ENCODE measurements around the gene TNXB. TPM values are rescaled to one million over a fixed set of nuclear protein-coding genes. Genes with fewer than 3 reads are reported as not detected.
A peak's percentile ranks its signal among the peaks of the same experiment; 100 is the strongest.
"Not testable (repeated sequence)": the region's sequence is repeated elsewhere in the genome, so short reads cannot be mapped to it uniquely, and the experiment has no call there.

Gene TNXB
- total RNA-seq, 1 experiment from 2014 or later = 11.5 TPM

GRCh38 chr6:32010856-32011530, 98.1 kb downstream of the TNXB start:
- intact Hi-C loops (cut with micrococcal nuclease; ENCODE audit: unreplicated experiment) = not testable (repeated sequence)

GRCh38 chr6:32009537-32009936, 99.6 kb downstream of the TNXB start:
- POLR2A ChIA-PET (ENCODE audit: low non-redundant PET); H3K36me3 ChIP-seq (ENCODE audit: insufficient read depth, low read length, poor library complexity, severe bottlenecking); H3K9me3 ChIP-seq (ENCODE audit: low read depth, low read length, poor library complexity, severe bottlenecking); CTCF ChIA-PET; H3K4me1 ChIP-seq (ENCODE audit: insufficient read depth, low read length, poor library complexity, severe bottlenecking); BruUV-seq (replicated peaks); H3K27me3 ChIP-seq (replicated peaks; ENCODE audit: insufficient read depth, low read depth, low read length, poor library complexity); DNase-seq (ENCODE audit: low spot score); H3K27ac ChIP-seq (ENCODE audit: low read depth, low read length, poor library complexity, severe bottlenecking); H3K4me3 ChIP-seq (ENCODE audit: low read depth, low read length, poor library complexity, severe bottlenecking); intact Hi-C loops (cut with micrococcal nuclease; ENCODE audit: unreplicated experiment): not testable (repeated sequence)

More at GRCh38 chr6:32010856-32011530, 98.1 kb downstream of the TNXB start:
- BruUV-seq (replicated peaks); H3K4me3 ChIP-seq (ENCODE audit: low read depth, low read length, poor library complexity, severe bottlenecking); CTCF ChIA-PET; H3K27me3 ChIP-seq (replicated peaks; ENCODE audit: insufficient read depth, low read depth, low read length, poor library complexity); H3K4me1 ChIP-seq (ENCODE audit: insufficient read depth, low read length, poor library complexity, severe bottlenecking); H3K36me3 ChIP-seq (ENCODE audit: insufficient read depth, low read length, poor library complexity, severe bottlenecking); POLR2A ChIA-PET (ENCODE audit: low non-redundant PET); H3K9me3 ChIP-seq (ENCODE audit: low read depth, low read length, poor library complexity, severe bottlenecking); DNase-seq (ENCODE audit: low spot score); H3K27ac ChIP-seq (ENCODE audit: low read depth, low read length, poor library complexity, severe bottlenecking): not testable (repeated sequence)

- H3K27me3 ChIP-seq (replicated peaks; ENCODE audit: insufficient read depth, low read depth, low read length, poor library complexity); intact Hi-C loops (cut with micrococcal nuclease; ENCODE audit: unreplicated experiment); CTCF ChIA-PET; H3K9me3 ChIP-seq (ENCODE audit: low read depth, low read length, poor library complexity, severe bottlenecking); H3K27ac ChIP-seq (ENCODE audit: low read depth, low read length, poor library complexity, severe bottlenecking); H3K4me3 ChIP-seq (ENCODE audit: low read depth, low read length, poor library complexity, severe bottlenecking); POLR2A ChIA-PET (ENCODE audit: low non-redundant PET); BruUV-seq (replicated peaks); H3K4me1 ChIP-seq (ENCODE audit: insufficient read depth, low read length, poor library complexity, severe bottlenecking); H3K36me3 ChIP-seq (ENCODE audit: insufficient read depth, low read length, poor library complexity, severe bottlenecking): not testable (repeated sequence)
- peak; percentile 53 for DNase-seq (ENCODE audit: low spot score)
These were observed 100.5 kb downstream of the TNXB start for GRCh38 chr6:32008616-32009015.

DNA sequence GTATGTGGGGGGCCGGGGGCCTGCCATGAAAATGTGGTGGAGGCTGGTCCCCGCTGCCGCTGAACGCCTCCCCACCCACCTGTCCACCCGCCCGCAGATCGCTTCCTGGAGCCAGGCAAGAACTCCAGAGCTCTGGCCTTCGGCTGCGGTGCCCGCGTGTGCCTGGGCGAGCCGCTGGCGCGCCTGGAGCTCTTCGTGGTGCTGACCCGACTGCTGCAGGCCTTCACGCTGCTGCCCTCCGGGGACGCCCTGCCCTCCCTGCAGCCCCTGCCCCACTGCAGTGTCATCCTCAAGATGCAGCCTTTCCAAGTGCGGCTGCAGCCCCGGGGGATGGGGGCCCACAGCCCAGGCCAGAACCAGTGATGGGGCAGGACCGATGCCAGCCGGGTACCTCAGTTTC, 101.1 kb downstream of the TNXB start:
- H3K9me3 ChIP-seq (ENCODE audit: low read depth, low read length, poor library complexity, severe bottlenecking); DNase-seq (ENCODE audit: low spot score); H3K27me3 ChIP-seq (replicated peaks; ENCODE audit: insufficient read depth, low read depth, low read length, poor library complexity); CTCF ChIA-PET; BruUV-seq (replicated peaks); intact Hi-C loops (cut with micrococcal nuclease; ENCODE audit: unreplicated experiment); POLR2A ChIA-PET (ENCODE audit: low non-redundant PET); H3K27ac ChIP-seq (ENCODE audit: low read depth, low read length, poor library complexity, severe bottlenecking); H3K4me1 ChIP-seq (ENCODE audit: insufficient read depth, low read length, poor library complexity, severe bottlenecking); H3K36me3 ChIP-seq (ENCODE audit: insufficient read depth, low read length, poor library complexity, severe bottlenecking); H3K4me3 ChIP-seq (ENCODE audit: low read depth, low read length, poor library complexity, severe bottlenecking): not testable (repeated sequence)

DNA sequence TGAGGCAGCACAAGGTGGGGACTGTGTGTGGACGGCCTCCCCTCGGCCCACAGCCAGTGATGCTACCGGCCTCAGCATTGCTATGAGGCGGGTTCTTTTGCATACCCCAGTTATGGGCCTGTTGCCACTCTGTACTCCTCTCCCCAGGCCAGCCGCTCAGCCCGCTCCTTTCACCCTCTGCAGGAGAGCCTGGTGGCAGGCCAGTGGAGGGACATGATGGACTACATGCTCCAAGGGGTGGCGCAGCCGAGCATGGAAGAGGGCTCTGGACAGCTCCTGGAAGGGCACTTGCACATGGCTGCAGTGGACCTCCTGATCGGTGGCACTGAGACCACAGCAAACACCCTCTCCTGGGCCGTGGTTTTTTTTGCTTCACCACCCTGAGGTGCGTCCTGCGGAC, 102.1 kb downstream of the TNXB start:
- H3K36me3 ChIP-seq (ENCODE audit: insufficient read depth, low read length, poor library complexity, severe bottlenecking); H3K9me3 ChIP-seq (ENCODE audit: low read depth, low read length, poor library complexity, severe bottlenecking); CTCF ChIA-PET; H3K27ac ChIP-seq (ENCODE audit: low read depth, low read length, poor library complexity, severe bottlenecking); POLR2A ChIA-PET (ENCODE audit: low non-redundant PET); BruUV-seq (replicated peaks); H3K27me3 ChIP-seq (replicated peaks; ENCODE audit: insufficient read depth, low read depth, low read length, poor library complexity); H3K4me3 ChIP-seq (ENCODE audit: low read depth, low read length, poor library complexity, severe bottlenecking); intact Hi-C loops (cut with micrococcal nuclease; ENCODE audit: unreplicated experiment); H3K4me1 ChIP-seq (ENCODE audit: insufficient read depth, low read length, poor library complexity, severe bottlenecking); DNase-seq (ENCODE audit: low spot score): not testable (repeated sequence)

- BruUV-seq (replicated peaks); H3K27ac ChIP-seq (ENCODE audit: low read depth, low read length, poor library complexity, severe bottlenecking); CTCF ChIA-PET; DNase-seq (ENCODE audit: low spot score); H3K4me1 ChIP-seq (ENCODE audit: insufficient read depth, low read length, poor library complexity, severe bottlenecking); H3K4me3 ChIP-seq (ENCODE audit: low read depth, low read length, poor library complexity, severe bottlenecking); H3K9me3 ChIP-seq (ENCODE audit: low read depth, low read length, poor library complexity, severe bottlenecking); H3K36me3 ChIP-seq (ENCODE audit: insufficient read depth, low read length, poor library complexity, severe bottlenecking); H3K27me3 ChIP-seq (replicated peaks; ENCODE audit: insufficient read depth, low read depth, low read length, poor library complexity); POLR2A ChIA-PET (ENCODE audit: low non-redundant PET); intact Hi-C loops (cut with micrococcal nuclease; ENCODE audit: unreplicated experiment): not testable (repeated sequence)
These were observed 103.1 kb downstream of the TNXB start for GRCh38 chr6:32005991-32006529.

DNA sequence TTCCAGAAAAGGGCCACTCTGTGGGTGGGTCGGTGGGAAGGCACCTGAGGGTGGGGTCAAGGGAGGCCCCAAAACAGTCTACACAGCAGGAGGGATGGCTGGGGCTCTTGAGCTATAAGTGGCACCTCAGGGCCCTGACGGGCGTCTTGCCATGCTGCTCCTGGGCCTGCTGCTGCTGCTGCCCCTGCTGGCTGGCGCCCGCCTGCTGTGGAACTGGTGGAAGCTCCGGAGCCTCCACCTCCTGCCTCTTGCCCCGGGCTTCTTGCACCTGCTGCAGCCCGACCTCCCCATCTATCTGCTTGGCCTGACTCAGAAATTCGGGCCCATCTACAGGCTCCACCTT, 103.6 kb downstream of the TNXB start:
- BruUV-seq (replicated peaks); DNase-seq (ENCODE audit: low spot score); H3K4me3 ChIP-seq (ENCODE audit: low read depth, low read length, poor library complexity, severe bottlenecking); H3K36me3 ChIP-seq (ENCODE audit: insufficient read depth, low read length, poor library complexity, severe bottlenecking); H3K27me3 ChIP-seq (replicated peaks; ENCODE audit: insufficient read depth, low read depth, low read length, poor library complexity); H3K9me3 ChIP-seq (ENCODE audit: low read depth, low read length, poor library complexity, severe bottlenecking); H3K4me1 ChIP-seq (ENCODE audit: insufficient read depth, low read length, poor library complexity, severe bottlenecking); CTCF ChIA-PET; H3K27ac ChIP-seq (ENCODE audit: low read depth, low read length, poor library complexity, severe bottlenecking); POLR2A ChIA-PET (ENCODE audit: low non-redundant PET); intact Hi-C loops (cut with micrococcal nuclease; ENCODE audit: unreplicated experiment): not testable (repeated sequence)

- POLR2A ChIA-PET (ENCODE audit: low non-redundant PET); BruUV-seq (replicated peaks); CTCF ChIA-PET: not testable (repeated sequence)
These were observed 104.1 kb downstream of the TNXB start for GRCh38 chr6:32004864-32005537.

More at GRCh38 chr6:32004864-32005537, 104.1 kb downstream of the TNXB start:
- H3K36me3 ChIP-seq (ENCODE audit: insufficient read depth, low read length, poor library complexity, severe bottlenecking); H3K4me3 ChIP-seq (ENCODE audit: low read depth, low read length, poor library complexity, severe bottlenecking); H3K27ac ChIP-seq (ENCODE audit: low read depth, low read length, poor library complexity, severe bottlenecking); H3K4me1 ChIP-seq (ENCODE audit: insufficient read depth, low read length, poor library complexity, severe bottlenecking); H3K27me3 ChIP-seq (replicated peaks; ENCODE audit: insufficient read depth, low read depth, low read length, poor library complexity); H3K9me3 ChIP-seq (ENCODE audit: low read depth, low read length, poor library complexity, severe bottlenecking); intact Hi-C loops (cut with micrococcal nuclease; ENCODE audit: unreplicated experiment); DNase-seq (ENCODE audit: low spot score): not testable (repeated sequence)
